GM12874 (cell line): ENCODE measurements around the gene MMD.

ENCODE experiments used
- TF ChIP-seq, protein P1 (sequence below): IDR thresholded peaks from 2 replicates; pipeline ENCODE4 v1.5.1; 2011; ENCODE audit warnings: low read depth, mild to moderate bottlenecking, control low read depth, low read length, moderate library complexity; ENCODE audit not compliant: insufficient read depth

Gene MMD

DNA sequence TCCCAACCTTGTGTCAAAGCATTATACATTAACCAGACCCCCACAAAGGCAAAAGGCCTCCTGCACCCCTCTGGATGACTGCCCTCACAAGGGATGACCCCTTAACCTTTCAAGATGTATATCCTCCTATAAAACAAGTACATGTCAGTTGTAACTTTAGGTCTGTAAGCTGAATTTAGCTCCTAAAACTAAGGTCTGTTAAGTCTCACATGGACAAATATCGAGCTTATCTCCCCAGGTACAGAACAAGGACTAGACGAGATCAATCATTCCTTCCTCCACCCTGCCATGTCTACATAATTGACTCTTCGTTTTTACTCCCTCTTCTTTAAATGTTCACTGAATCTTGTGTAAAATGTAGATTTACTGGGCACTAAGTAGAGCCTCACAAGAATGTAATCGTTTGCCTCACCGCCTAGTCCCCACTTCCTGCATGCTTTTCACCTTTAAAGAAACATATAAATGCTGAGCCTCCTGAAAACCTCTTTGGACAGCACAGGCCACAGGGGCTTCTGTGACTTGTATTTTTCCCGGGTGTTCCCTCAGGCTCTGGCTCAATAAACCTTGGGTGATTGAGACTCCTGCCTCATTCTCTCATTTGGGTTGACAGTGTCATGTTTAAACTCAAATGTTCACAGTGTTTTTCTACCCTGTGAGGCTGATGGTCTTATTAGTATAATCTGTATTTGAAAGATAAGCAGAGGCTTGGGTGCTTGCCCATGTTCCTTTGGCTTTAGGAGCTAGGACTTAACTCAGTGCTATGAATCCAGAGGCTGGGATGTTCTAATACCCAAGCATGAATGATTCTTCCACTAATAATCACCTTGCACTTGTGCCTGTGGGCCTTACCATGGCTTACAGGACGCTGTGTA, 37.6 kb downstream of the MMD start:
- TF ChIP-seq, protein P1, sequence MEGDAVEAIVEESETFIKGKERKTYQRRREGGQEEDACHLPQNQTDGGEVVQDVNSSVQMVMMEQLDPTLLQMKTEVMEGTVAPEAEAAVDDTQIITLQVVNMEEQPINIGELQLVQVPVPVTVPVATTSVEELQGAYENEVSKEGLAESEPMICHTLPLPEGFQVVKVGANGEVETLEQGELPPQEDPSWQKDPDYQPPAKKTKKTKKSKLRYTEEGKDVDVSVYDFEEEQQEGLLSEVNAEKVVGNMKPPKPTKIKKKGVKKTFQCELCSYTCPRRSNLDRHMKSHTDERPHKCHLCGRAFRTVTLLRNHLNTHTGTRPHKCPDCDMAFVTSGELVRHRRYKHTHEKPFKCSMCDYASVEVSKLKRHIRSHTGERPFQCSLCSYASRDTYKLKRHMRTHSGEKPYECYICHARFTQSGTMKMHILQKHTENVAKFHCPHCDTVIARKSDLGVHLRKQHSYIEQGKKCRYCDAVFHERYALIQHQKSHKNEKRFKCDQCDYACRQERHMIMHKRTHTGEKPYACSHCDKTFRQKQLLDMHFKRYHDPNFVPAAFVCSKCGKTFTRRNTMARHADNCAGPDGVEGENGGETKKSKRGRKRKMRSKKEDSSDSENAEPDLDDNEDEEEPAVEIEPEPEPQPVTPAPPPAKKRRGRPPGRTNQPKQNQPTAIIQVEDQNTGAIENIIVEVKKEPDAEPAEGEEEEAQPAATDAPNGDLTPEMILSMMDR = no peak

DNA sequence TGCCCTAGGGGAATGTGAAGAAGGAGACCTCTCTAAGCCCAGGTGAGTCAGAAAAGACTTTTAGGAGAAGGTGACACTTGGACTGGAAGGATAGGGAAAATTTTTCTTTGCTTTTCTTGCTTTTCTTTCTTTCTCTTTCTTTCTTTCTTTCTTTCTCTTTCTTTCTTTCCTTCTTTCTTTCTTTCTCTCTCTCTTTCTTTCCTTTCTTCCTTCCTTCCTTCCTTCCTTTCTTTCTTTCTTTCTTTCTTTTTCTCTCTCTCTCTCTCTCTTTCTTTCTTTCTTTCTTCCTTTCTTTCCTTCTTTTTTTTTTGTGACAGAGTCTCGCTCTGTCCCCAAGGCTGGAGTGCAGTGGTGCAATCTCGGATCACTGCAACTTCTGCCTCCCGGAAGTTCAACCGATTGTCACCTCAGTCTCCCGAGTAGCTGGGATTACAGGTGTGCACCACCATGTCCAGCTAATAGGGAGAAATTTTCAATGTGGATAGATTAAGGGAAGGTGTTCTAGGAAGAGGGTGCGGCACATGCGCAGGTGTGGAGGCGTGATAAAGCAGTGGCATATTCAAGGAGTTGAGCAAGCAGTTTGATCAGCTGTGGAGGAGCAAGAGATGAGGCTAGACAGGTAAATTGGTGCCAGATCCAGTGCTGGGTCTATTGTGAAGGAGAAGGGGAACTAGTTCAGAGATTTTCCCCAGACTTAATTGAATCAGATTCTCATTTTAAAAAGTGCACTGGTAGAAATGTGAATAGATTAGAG, 40.4 kb downstream of the MMD start:
- TF ChIP-seq, protein P1 = no peak

DNA sequence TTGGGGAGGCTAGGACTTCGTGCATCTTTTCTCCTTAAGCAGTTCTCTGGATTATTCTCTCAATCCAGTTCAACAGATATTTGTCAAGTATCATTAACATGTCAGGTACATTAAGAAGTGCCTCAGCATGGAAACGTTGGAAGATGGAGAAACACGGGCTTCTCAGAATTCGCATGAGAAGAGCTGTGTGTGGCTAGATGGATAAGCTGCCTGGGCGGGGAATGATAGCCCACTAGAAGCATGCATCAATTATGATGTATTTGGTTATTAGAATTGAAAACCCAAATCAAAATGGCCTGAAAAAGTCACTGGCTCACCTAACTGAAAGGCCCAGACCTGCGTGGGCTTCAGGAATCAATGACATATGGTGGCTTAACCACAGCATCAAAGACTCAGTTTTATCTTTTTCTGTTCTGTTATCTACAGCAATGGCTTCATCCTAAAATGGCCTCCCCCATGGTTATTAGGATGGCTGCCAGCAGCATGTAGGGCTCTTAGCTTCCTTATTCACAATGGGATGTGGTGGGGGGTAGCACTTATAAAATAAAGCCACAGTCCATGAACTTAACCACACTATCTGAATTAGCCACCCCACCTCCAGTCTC, 43.9 kb downstream of the MMD start:
- TF ChIP-seq, protein P1 = no peak

DNA sequence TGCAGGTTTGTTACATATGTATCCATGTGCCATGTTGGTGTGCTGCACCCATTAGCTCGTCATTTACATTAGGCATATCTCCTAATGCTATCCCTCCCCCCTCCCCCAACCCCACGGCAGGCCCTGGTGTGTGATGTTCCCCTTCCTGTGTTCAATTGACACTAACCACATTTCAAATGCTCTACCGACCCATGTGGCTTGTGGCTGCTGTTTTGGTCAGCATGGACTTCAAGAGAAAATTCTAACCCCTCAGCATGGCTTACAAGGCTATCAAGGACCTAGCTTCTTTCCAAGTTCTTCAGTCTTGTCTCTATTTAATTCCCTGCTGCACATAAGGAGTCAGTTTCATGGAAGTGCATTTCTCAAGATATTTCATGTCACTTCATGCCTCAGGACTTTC, 52.9 kb downstream of the MMD start:
- TF ChIP-seq, protein P1 = no peak

DNA sequence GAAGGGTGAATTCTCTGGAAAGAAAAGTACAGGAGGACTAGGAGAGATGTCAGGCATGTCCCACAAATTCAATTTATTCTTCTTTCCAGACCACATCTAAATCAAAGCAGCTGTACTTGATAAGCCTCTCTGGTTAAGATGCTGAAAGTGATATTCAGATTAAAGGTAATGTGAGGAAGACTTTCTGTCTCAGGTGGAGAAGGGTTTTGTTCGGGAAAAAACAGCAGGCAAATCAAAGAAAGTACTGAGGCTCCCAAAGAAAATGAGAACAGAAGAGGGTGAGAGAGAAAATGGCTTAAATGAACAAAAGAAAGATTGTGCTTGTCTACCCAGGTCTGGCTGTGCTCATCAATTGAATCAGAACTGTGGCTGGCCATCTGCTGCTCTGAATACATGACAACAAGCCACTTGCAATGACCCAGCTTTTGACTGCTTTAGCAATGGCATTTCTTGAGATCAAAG, 55.6 kb downstream of the MMD start:
- TF ChIP-seq, protein P1 = no peak

DNA sequence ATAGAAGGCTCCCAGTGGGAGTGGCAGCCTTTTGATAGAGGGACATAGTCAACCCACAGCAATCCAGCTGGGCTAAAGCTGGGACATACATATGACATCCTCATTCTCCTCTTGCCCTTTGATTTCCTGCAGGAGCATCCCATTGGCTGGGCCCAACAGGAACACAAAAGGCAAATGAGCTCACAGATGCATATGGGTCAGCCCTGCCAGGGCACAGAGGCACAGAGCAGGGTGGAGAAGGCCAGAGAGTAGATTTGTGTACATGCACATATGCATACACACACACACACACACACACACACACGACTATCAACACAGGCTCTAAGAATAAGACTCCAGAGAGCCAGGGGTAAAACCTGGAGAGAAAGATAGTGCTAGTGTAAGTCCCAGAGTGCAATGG, 58.6 kb downstream of the MMD start:
- TF ChIP-seq, protein P1 = no peak

DNA sequence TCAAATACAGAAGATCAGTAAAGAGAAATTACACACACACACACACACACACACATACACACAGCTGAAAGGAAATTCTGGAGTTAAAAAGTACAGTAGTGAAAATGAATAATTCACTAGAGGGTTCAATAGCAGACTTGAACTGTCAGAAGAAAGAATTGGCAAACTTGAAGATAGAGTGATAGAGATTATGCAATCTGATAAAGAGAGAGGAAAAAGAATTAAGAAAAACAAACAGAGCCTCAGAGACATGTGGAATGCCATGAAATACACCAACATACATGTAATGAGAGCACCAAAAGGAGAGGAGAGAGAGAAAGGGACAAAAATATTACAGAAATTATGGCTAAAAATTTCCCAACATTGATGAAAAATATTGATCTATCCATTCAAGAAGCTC, 60.7 kb downstream of the MMD start:
- TF ChIP-seq, protein P1 = no peak
